GM12801 (cell line): ENCODE measurements around the gene CCDC192.

Experiments used
- TF ChIP-seq, protein P1 (sequence below): IDR thresholded peaks from one replicate; pipeline ENCODE4 v1.5.1; 2011; ENCODE audit warnings: control low read depth; ENCODE audit not compliant: insufficient read length; ENCODE audit errors: extremely low read depth

Gene CCDC192

DNA sequence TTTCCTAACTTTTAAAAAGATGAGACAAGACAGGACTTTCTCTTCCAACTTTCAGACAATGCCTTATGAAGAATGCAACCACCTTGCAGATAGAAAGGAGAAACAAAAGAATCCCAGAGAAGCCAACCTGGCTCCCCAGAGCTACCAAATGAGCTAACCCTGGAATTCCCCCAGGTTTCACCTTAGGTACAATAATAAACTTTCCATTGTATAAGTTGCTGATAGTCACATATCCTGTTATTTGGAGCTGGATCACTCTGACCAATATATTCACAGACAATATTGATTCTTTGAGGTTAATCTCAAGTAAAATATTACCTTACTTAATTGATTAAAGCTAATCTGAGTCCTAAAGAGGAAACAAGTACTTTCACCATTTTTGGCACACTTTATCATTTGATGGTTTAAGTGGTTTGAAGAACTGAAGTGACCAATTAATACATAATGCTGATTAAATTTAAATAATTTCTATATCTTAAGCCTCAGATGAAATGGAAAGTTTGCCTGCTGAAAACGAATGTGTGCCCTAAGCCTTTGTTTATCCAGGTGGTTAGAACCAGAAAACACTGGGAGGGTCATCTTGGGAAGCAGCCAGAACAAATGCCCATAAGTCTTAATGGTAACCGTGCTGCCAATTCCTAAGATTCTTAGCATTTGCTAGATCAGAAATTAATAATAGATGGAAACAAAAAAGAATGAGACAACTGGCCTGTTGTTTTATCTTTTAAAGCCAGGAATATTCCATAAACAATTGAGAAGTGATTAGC is 220.8 kb downstream of the CCDC192 start:
- TF ChIP-seq, protein P1, sequence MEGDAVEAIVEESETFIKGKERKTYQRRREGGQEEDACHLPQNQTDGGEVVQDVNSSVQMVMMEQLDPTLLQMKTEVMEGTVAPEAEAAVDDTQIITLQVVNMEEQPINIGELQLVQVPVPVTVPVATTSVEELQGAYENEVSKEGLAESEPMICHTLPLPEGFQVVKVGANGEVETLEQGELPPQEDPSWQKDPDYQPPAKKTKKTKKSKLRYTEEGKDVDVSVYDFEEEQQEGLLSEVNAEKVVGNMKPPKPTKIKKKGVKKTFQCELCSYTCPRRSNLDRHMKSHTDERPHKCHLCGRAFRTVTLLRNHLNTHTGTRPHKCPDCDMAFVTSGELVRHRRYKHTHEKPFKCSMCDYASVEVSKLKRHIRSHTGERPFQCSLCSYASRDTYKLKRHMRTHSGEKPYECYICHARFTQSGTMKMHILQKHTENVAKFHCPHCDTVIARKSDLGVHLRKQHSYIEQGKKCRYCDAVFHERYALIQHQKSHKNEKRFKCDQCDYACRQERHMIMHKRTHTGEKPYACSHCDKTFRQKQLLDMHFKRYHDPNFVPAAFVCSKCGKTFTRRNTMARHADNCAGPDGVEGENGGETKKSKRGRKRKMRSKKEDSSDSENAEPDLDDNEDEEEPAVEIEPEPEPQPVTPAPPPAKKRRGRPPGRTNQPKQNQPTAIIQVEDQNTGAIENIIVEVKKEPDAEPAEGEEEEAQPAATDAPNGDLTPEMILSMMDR: no peak

DNA sequence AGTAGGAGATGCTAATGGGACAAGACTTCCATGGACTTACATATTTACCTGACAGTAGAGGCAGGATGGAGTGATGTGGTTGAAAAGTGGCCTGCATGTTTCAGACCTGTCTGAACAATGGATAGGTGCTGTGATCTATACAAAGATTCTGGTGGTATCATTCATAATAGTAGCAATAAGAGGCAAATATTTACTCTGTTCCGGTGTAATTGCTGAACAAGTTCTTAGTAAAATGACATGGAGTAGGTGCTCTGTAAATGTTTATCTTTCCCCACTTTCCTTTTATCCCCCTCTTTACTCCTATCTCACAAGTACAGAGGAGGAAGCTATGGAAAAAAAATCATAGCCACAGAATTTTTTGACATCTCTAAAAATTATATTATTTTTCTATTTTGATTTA is 221.4 kb downstream of the CCDC192 start:
- TF ChIP-seq, protein P1: no peak

DNA sequence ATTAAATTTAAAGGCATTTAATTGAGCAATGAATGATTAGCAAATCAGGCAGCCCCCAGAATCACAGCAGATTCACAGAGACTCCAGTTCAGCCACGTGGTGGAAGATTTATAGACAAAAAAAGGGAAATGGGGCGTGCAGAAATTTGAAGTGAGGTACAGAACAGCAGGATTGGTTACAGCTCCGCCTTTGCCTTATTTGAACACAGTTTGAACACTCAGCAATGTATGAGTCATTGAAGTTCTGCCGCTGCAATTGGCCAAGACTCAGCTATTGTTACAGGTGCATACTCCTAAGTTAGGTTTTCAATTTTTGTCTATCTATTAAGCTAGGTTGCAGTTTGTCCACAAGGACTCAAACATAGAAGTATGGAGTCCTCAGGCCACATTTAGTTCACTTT is 222.7 kb downstream of the CCDC192 start:
- TF ChIP-seq, protein P1: no peak

DNA sequence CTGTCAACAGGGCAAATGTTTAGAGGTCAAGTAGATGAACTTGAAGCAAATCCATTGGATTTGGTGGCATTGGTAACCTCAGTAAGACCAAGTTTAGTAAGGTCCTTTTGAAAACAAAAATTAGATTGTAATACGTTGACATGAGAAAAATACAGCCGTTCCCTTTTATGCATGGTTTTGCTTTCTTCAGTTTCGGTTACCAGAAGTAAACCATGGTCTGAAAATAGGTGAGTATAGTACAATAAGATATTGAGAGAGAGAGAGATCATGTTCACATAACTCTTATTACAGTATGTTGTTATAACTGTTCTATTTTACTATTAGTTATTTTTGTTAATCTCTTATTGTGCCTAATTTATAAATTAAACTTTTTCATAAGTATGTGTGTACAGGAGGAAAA is 223.8 kb downstream of the CCDC192 start:
- TF ChIP-seq, protein P1: no peak

DNA sequence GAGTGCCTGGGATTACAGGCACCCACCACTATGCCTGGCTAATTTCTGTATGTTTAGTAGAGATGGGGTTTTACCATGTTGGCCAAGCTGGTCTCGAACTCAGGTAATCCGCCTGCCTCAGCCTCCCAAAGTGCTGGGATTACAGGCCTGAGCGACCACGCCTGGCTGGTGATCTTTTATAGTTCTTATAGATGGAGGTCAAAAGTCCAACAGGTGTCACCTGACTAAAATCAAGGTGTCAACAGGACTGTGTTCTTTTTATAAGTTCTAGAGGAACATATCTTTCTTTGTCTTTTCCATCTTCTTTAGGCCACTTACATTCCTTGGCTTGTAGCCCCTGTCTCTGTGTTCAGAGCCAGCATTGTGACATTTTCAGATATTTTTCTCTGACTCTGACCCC is 224.9 kb downstream of the CCDC192 start:
- TF ChIP-seq, protein P1: no peak

DNA sequence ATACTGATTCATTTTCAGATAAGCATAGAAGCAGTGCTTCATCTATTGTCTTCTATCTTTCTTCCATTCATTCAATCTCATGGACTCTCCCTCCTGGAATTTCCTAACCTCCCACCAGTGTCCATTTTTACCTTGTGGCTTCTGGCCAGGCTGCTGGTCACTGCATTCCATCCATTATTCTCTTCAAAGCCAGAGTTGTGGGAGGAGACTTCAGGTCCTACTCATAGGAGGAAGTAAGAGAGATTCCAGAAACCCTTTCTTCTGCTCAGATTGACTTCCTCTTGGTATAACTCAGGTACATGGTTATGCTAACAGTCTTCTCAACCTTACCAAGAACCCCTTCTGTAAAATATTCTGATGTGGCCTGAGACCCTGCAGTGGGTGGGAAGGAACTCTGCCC is 227.1 kb downstream of the CCDC192 start:
- TF ChIP-seq, protein P1: no peak

DNA sequence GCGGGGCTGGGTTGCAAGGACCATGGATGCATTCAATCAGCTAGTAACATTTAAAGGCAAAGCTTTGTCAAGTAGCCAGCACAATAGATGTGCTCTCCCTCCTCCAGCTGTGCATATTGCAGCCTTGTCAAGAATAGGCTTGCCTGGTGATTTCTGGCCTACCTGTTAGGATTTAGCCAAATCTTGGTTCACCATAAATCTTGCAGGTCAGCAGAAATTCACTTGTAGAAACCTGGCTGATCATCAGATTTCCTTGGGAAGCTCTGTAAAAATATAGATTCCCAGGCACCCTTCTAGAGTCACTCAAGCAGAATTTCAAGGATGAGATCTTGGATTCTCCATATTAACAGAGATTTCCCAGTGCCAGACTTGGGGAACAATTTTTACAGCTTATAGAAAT is 228.2 kb downstream of the CCDC192 start:
- TF ChIP-seq, protein P1: no peak
